HCT116 (cell line): ENCODE measurements around the gene UPK3BL2.
"Not testable (repeated sequence)": the region's sequence is repeated elsewhere in the genome, so short reads cannot be mapped to it uniquely, and the experiment has no call there.

ENCODE experiments used
- ATF3 ChIP-seq: IDR thresholded peaks from 2 replicates; pipeline ENCODE4 v1.6.1; 2012
- CTCF ChIP-seq, 3 experiments: fragments of 200-600 bp in 1 of 3; sonication (generic) in 1 of 3; IDR thresholded peaks in 2 of 3; conservative IDR thresholded peaks in 1 of 3; 2 replicates each; pipeline ENCODE4 v1.5.1; 2012 to 2017; ENCODE audit warnings: low read depth in 2 of 3, low read length in 2 of 3, antibody characterized with exemption in 1 of 3, borderline replicate concordance in 1 of 3, control low read depth in 1 of 3, mild to moderate bottlenecking in 1 of 3, mixed read lengths in 1 of 3, mixed run types in 1 of 3, moderate library complexity in 1 of 3; ENCODE audit not compliant: insufficient read depth in 1 of 3
- EGR1 ChIP-seq: IDR thresholded peaks from 2 replicates; pipeline ENCODE4 v1.6.1; 2012; ENCODE audit warnings: low read depth
- EZH2 ChIP-seq: fragments of 200-600 bp; sonication (generic); IDR thresholded peaks from 2 replicates; pipeline ENCODE4 v1.6.1; 2017; ENCODE audit warnings: antibody characterized with exemption, mixed run types
- EZH2phosphoT487 ChIP-seq: fragments of 200-600 bp; IDR thresholded peaks from 2 replicates; pipeline ENCODE4 v1.6.1; 2018; ENCODE audit warnings: antibody characterized with exemption, borderline replicate concordance
- MAX ChIP-seq: IDR thresholded peaks from 2 replicates; pipeline ENCODE4 v1.6.1; 2012
- POLR2A ChIP-seq: IDR thresholded peaks from 2 replicates; pipeline ENCODE4 v1.7.0; 2011; ENCODE audit warnings: borderline replicate concordance; ENCODE audit not compliant: insufficient read depth, insufficient read length; ENCODE audit errors: extremely low read depth
- POLR2AphosphoS5 ChIP-seq: IDR thresholded peaks from 2 replicates; pipeline ENCODE4 v1.6.1; 2011; ENCODE audit warnings: mild to moderate bottlenecking, low read depth, low read length, moderate library complexity
- RAD21 ChIP-seq: IDR thresholded peaks from 2 replicates; pipeline ENCODE4 v1.6.1; 2012; ENCODE audit warnings: low read depth, mild to moderate bottlenecking
- SIN3A ChIP-seq: IDR thresholded peaks from 2 replicates; pipeline ENCODE4 v1.6.1; 2012; ENCODE audit warnings: low read depth
- YY1 ChIP-seq: IDR thresholded peaks from 2 replicates; pipeline ENCODE4 v1.6.1; 2011; ENCODE audit warnings: low read length, low read depth, moderate library complexity, mild to moderate bottlenecking; ENCODE audit not compliant: insufficient replicate concordance; ENCODE audit errors: extremely low read depth
- ZFX ChIP-seq: fragments of 450-650 bp; IDR thresholded peaks from 2 replicates; pipeline ENCODE4 v1.6.1; 2017

DNA sequence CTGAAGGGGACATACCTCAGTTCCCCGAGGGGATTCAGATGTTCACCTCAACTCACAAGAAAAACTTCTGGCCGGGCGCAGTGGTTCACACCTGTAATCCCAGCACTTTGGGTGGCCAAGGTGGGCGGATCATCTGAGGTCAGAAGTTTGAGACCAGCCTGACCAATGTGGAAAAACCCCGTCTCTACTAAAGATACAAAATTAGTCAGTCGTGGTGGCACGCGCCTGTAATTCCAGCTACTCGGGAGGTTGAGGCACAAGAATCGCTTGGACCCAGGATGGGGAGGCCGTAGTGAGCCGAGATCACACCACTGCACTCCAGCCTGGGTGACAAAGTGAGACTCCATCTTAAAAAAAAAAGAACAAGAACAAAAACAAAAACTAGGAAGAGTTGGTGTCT is 1.8 kb upstream of the UPK3BL2 start:
- not testable (repeated sequence) for TF ChIP-seq POLR2A; CTCF (IDR thresholded peaks at IDR 0.05 in 2 of 3, conservative IDR thresholded peaks at IDR 0.05 in 1 of 3; ENCODE audit: borderline replicate concordance in 1 of 3, insufficient read depth in 1 of 3, low read depth in 2 of 3, low read length in 2 of 3); SIN3A; EGR1; ZFX; RAD21; MAX; ATF3; POLR2AphosphoS5; EZH2; EZH2phosphoT487; YY1
